ENCODE results near the gene PARD6G. TPM values are rescaled to one million over a fixed set of nuclear protein-coding genes. Genes with fewer than 3 reads are reported as not detected.

The PARD6G gene
- total and polyA plus RNA-seq, 2 of the 8 experiments (the other 6 are each of a cell fraction or from before 2014, with no cell fraction given) = 11.3 to 17.9 TPM

GRCh38 chr18:80180778-80181564 is 66.3 kb downstream of the PARD6G start (continued):
- no peak for TF ChIP-seq CTCF (IDR thresholded peaks at IDR 0.05; ENCODE audit: control extremely low read depth in 1 of 3, insufficient read depth in 1 of 3, low read depth in 1 of 3, low read length in 3 of 3)
- TF ChIP-seq TBP (IDR thresholded peaks at IDR 0.05; ENCODE audit: low read depth, low read length) = no peak
- no peak for TF ChIP-seq KDM5A (IDR thresholded peaks at IDR 0.05; ENCODE audit: low read length)
- TF ChIP-seq JUND (IDR thresholded peaks at IDR 0.05; ENCODE audit: low read length) = no peak
- TF ChIP-seq TCF12 (IDR thresholded peaks at IDR 0.05; ENCODE audit: low read depth, low read length) = no peak

All from H1 (cell line).